ENCODE data around the gene YRDC.
"Not testable (repeated sequence)": the region's sequence is repeated elsewhere in the genome, so short reads cannot be mapped to it uniquely, and the experiment has no call there.

Gene YRDC

GRCh38 chr1:37776946-37777516 lies 31.0 kb downstream of the YRDC start:
- no peak overlapping the region for H3K9ac ChIP-seq (ENCODE audit: low read length in 5 of 5)
- no peaks in the 10 kb centered on the region for H3K36me3 ChIP-seq (ENCODE audit: control insufficient read depth in 5 of 5, insufficient read depth in 5 of 5, low read length in 5 of 5)
- H3K27ac ChIP-seq (ENCODE audit: low read depth, low read length), result no peak overlapping the region
- no peaks in the 10 kb centered on the region for H3K4me1 ChIP-seq (ENCODE audit: control insufficient read depth in 5 of 5, insufficient read depth in 5 of 5, low read length in 5 of 5)
- H3K4me3 ChIP-seq (ENCODE audit: low read depth in 1 of 5, low read length in 5 of 5), result no peak overlapping the region
- H3K9me3 ChIP-seq (ENCODE audit: control insufficient read depth in 5 of 5, low read length in 5 of 5), result peaks cover 0 to 9% (median 0%) of the 10 kb centered on the region in 5 donors
- peaks cover 0 to 18% (median 6%) of the 10 kb centered on the region in 5 donors for H3K27me3 ChIP-seq (ENCODE audit: control insufficient read depth in 5 of 5, insufficient read depth in 4 of 5, low read length in 5 of 5)

DNA sequence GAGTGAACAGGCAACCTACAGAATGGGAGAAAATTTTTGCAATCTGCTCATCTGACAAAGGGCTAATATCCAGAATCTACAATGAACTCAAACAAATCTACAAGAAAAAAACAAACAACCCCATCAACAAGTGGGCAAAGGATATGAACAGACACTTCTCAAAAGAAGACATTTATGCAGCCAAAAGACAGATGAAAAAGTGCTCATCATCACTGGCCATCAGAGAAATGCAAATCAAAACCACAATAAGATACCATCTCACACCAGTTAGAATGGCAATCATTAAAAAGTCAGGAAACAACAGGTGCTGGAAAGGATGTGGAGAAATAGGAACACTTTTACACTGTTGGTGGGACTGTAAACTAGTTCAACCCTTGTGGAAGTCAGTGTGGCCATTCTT lies 36.6 kb downstream of the YRDC start:
- H3K27ac ChIP-seq (ENCODE audit: low read depth, low read length); H3K9me3 ChIP-seq (ENCODE audit: control insufficient read depth in 5 of 5, low read length in 5 of 5); H3K36me3 ChIP-seq (ENCODE audit: control insufficient read depth in 5 of 5, insufficient read depth in 5 of 5, low read length in 5 of 5); H3K4me3 ChIP-seq (ENCODE audit: low read depth in 1 of 5, low read length in 5 of 5); H3K4me1 ChIP-seq (ENCODE audit: control insufficient read depth in 5 of 5, insufficient read depth in 5 of 5, low read length in 5 of 5); H3K9ac ChIP-seq (ENCODE audit: low read length in 5 of 5): not testable (repeated sequence)
- peaks cover 4 to 15% (median 7%) of the 10 kb centered on the region in 5 donors for H3K27me3 ChIP-seq (ENCODE audit: control insufficient read depth in 5 of 5, insufficient read depth in 4 of 5, low read length in 5 of 5)

DNA sequence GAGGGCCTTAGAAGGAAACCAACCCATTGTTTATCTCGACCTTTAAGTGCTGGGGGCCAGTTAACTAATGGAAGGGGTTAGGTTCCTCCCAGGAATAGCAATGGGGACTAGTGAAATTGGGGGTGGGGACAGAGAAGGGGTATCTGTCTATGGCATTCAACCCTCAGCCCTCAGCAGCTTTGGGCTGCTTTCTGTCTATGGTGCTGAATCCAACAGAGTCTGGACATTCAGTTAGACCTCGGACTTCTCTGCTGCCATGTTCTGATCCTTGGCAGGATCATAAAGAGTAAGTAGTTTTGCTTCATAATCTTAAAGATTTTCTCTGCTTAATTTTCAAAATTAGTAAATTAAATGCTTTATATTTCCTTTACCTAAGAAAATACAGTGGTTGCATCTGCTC lies 40.5 kb downstream of the YRDC start:
- no peak overlapping the region for H3K4me3 ChIP-seq (ENCODE audit: low read depth in 1 of 5, low read length in 5 of 5)
- H3K36me3 ChIP-seq (ENCODE audit: control insufficient read depth in 5 of 5, insufficient read depth in 5 of 5, low read length in 5 of 5), result no peaks in the 10 kb centered on the region
- peaks cover 33 to 53% (median 42%) of the 10 kb centered on the region in 5 donors for H3K27me3 ChIP-seq (ENCODE audit: control insufficient read depth in 5 of 5, insufficient read depth in 4 of 5, low read length in 5 of 5)
- H3K27ac ChIP-seq (ENCODE audit: low read depth, low read length), result no peak overlapping the region
- H3K4me1 ChIP-seq (ENCODE audit: control insufficient read depth in 5 of 5, insufficient read depth in 5 of 5, low read length in 5 of 5), result peaks cover 0 to 5% (median 0%) of the 10 kb centered on the region in 5 donors
- peaks cover 0 to 2% (median 0%) of the 10 kb centered on the region in 5 donors for H3K9me3 ChIP-seq (ENCODE audit: control insufficient read depth in 5 of 5, low read length in 5 of 5)
- H3K9ac ChIP-seq (ENCODE audit: low read length in 5 of 5), result no peak overlapping the region

DNA sequence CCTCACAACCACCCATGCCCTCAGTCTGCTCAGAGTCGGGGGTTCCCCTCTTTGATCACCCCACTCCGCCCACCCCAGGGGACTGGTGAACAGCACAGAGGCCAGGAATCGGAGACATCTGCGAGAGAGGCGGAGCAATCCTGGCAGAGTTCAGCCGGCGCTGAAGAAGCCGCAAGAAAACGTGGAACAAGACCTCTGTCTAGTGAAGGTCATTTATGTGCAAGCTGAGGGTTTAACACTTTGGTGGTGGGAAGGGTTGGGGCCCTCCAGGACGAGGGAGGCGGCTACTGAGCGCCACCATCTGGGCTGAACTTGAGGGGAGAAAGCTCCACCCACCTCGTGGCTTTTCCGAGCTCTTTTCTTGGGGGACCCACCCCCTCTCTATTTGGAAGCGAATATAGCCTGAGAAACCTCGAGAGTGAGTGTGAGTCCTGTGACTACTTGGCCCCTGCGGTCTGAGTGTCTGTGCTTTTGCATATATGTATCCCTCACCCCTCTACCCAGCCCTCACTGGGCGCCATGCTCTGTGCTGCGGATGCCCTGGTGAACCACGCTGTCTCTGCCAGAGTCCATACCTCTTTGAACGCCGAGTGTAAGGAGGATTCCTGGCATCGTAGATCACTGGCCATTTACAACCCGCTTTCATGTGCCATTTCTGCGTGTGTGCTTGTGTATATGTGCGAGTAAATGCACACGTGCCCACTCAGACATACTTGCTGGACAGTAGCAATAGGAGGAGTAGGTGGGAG lies 41.9 kb downstream of the YRDC start:
- Histone ChIP-seq H3K9me3 (ENCODE audit: control insufficient read depth in 5 of 5, low read length in 5 of 5) (peaks cover 0 to 3% (median 0%) of the 10 kb centered on the region in 5 donors), H3K4me1 (ENCODE audit: control insufficient read depth in 5 of 5, insufficient read depth in 5 of 5, low read length in 5 of 5) (peaks cover 0 to 5% (median 0%) of the 10 kb centered on the region in 5 donors), H3K27ac (ENCODE audit: low read depth, low read length) (no peak overlapping the region), H3K27me3 (ENCODE audit: control insufficient read depth in 5 of 5, insufficient read depth in 4 of 5, low read length in 5 of 5) (peaks cover 42 to 67% (median 52%) of the 10 kb centered on the region in 5 donors), H3K4me3 (ENCODE audit: low read depth in 1 of 5, low read length in 5 of 5) (no peak overlapping the region), H3K9ac (ENCODE audit: low read length in 5 of 5) (no peak overlapping the region), H3K36me3 (ENCODE audit: control insufficient read depth in 5 of 5, insufficient read depth in 5 of 5, low read length in 5 of 5) (no peaks in the 10 kb centered on the region)

GRCh38 chr1:37764888-37765441 lies 43.0 kb downstream of the YRDC start, which contains the start of gene EPHA10:
TSS of gene EPHA10 (minus strand) at chr1:37765120. CDS start at chr1:37765066, 54 bp downstream.
- H3K4me1 ChIP-seq (ENCODE audit: control insufficient read depth in 5 of 5, insufficient read depth in 5 of 5, low read length in 5 of 5), result peaks cover 0 to 5% (median 0%) of the 10 kb centered on the region in 5 donors
- H3K27me3 ChIP-seq (ENCODE audit: control insufficient read depth in 5 of 5, insufficient read depth in 4 of 5, low read length in 5 of 5), result peaks cover 42 to 71% (median 52%) of the 10 kb centered on the region in 5 donors
- H3K27ac ChIP-seq (ENCODE audit: low read depth, low read length), result no peak within 1 kb of the TSS

GRCh38 chr1:37764414-37764825 lies 43.6 kb downstream of the YRDC start:
- H3K9ac ChIP-seq (ENCODE audit: low read length in 5 of 5), result no peak overlapping the region
- peaks cover 42 to 76% (median 52%) of the 10 kb centered on the region in 5 donors for H3K27me3 ChIP-seq (ENCODE audit: control insufficient read depth in 5 of 5, insufficient read depth in 4 of 5, low read length in 5 of 5)
- no peak overlapping the region for H3K27ac ChIP-seq (ENCODE audit: low read depth, low read length)
- H3K36me3 ChIP-seq (ENCODE audit: control insufficient read depth in 5 of 5, insufficient read depth in 5 of 5, low read length in 5 of 5), result no peaks in the 10 kb centered on the region
- peaks cover 0 to 3% (median 0%) of the 10 kb centered on the region in 5 donors for H3K9me3 ChIP-seq (ENCODE audit: control insufficient read depth in 5 of 5, low read length in 5 of 5)
- no peak overlapping the region for H3K4me3 ChIP-seq (ENCODE audit: low read depth in 1 of 5, low read length in 5 of 5)
- H3K4me1 ChIP-seq (ENCODE audit: control insufficient read depth in 5 of 5, insufficient read depth in 5 of 5, low read length in 5 of 5), result peaks cover 0 to 5% (median 0%) of the 10 kb centered on the region in 5 donors

More at GRCh38 chr1:37764888-37765441, 43.0 kb downstream of the YRDC start, which contains the start of gene EPHA10:
- Histone ChIP-seq H3K9me3 (ENCODE audit: control insufficient read depth in 5 of 5, low read length in 5 of 5) (peaks cover 0 to 3% (median 0%) of the 10 kb centered on the region in 5 donors), H3K9ac (ENCODE audit: low read length in 5 of 5) (no peak within 1 kb of the TSS), H3K36me3 (ENCODE audit: control insufficient read depth in 5 of 5, insufficient read depth in 5 of 5, low read length in 5 of 5) (no peaks in the 10 kb centered on the region), H3K4me3 (ENCODE audit: low read depth in 1 of 5, low read length in 5 of 5) (no peak within 1 kb of the TSS)

- Histone ChIP-seq H3K4me3 (ENCODE audit: low read depth in 1 of 5, low read length in 5 of 5) (no peak overlapping the region), H3K27ac (ENCODE audit: low read depth, low read length) (no peak overlapping the region), H3K9ac (ENCODE audit: low read length in 5 of 5) (no peak overlapping the region), H3K36me3 (ENCODE audit: control insufficient read depth in 5 of 5, insufficient read depth in 5 of 5, low read length in 5 of 5) (no peaks in the 10 kb centered on the region), H3K9me3 (ENCODE audit: control insufficient read depth in 5 of 5, low read length in 5 of 5) (peaks cover 0 to 3% (median 0%) of the 10 kb centered on the region in 5 donors), H3K4me1 (ENCODE audit: control insufficient read depth in 5 of 5, insufficient read depth in 5 of 5, low read length in 5 of 5) (peaks cover 0 to 5% (median 0%) of the 10 kb centered on the region in 5 donors), H3K27me3 (ENCODE audit: control insufficient read depth in 5 of 5, insufficient read depth in 4 of 5, low read length in 5 of 5) (peaks cover 42 to 81% (median 52%) of the 10 kb centered on the region in 5 donors)
These were observed 44.1 kb downstream of the YRDC start for GRCh38 chr1:37763791-37764413.

DNA sequence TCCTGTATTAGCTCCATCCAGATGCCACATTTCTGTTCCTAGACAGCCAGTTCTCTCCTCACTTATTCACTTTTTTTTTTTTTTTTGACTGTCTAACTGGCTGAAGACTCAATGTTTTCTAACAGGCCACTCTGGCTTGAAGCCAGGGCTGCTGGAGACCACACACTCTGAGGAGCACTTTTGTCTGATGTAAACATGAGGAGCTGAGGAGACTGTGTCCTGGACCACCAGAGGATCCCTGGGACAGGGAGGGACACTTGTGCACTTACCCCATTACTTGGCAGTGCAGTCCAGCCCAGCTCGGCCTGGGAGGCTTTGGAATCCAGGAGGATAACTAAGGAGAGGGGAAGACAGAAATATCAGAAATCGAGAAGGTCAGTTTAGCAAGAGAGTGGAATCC lies 45.5 kb downstream of the YRDC start:
- Histone ChIP-seq H3K27me3 (ENCODE audit: control insufficient read depth in 5 of 5, insufficient read depth in 4 of 5, low read length in 5 of 5) (peaks cover 42 to 80% (median 57%) of the 10 kb centered on the region in 5 donors), H3K4me3 (ENCODE audit: low read depth in 1 of 5, low read length in 5 of 5) (no peak overlapping the region), H3K36me3 (ENCODE audit: control insufficient read depth in 5 of 5, insufficient read depth in 5 of 5, low read length in 5 of 5) (no peaks in the 10 kb centered on the region), H3K27ac (ENCODE audit: low read depth, low read length) (no peak overlapping the region), H3K4me1 (ENCODE audit: control insufficient read depth in 5 of 5, insufficient read depth in 5 of 5, low read length in 5 of 5) (peaks cover 0 to 5% (median 0%) of the 10 kb centered on the region in 5 donors), H3K9me3 (ENCODE audit: control insufficient read depth in 5 of 5, low read length in 5 of 5) (peaks cover 0 to 3% (median 0%) of the 10 kb centered on the region in 5 donors), H3K9ac (ENCODE audit: low read length in 5 of 5) (no peak overlapping the region)

- Histone ChIP-seq H3K9me3 (ENCODE audit: control insufficient read depth in 5 of 5, low read length in 5 of 5) (peaks cover 0 to 3% (median 0%) of the 10 kb centered on the region in 5 donors), H3K36me3 (ENCODE audit: control insufficient read depth in 5 of 5, insufficient read depth in 5 of 5, low read length in 5 of 5) (no peaks in the 10 kb centered on the region), H3K4me1 (ENCODE audit: control insufficient read depth in 5 of 5, insufficient read depth in 5 of 5, low read length in 5 of 5) (peaks cover 0 to 5% (median 0%) of the 10 kb centered on the region in 5 donors), H3K4me3 (ENCODE audit: low read depth in 1 of 5, low read length in 5 of 5) (no peak overlapping the region), H3K27ac (ENCODE audit: low read depth, low read length) (no peak overlapping the region), H3K9ac (ENCODE audit: low read length in 5 of 5) (no peak overlapping the region), H3K27me3 (ENCODE audit: control insufficient read depth in 5 of 5, insufficient read depth in 4 of 5, low read length in 5 of 5) (peaks cover 36 to 77% (median 55%) of the 10 kb centered on the region in 5 donors)
These were observed 46.5 kb downstream of the YRDC start for GRCh38 chr1:37761416-37762095.
